ENCODE data around the gene BST1.

DNA sequence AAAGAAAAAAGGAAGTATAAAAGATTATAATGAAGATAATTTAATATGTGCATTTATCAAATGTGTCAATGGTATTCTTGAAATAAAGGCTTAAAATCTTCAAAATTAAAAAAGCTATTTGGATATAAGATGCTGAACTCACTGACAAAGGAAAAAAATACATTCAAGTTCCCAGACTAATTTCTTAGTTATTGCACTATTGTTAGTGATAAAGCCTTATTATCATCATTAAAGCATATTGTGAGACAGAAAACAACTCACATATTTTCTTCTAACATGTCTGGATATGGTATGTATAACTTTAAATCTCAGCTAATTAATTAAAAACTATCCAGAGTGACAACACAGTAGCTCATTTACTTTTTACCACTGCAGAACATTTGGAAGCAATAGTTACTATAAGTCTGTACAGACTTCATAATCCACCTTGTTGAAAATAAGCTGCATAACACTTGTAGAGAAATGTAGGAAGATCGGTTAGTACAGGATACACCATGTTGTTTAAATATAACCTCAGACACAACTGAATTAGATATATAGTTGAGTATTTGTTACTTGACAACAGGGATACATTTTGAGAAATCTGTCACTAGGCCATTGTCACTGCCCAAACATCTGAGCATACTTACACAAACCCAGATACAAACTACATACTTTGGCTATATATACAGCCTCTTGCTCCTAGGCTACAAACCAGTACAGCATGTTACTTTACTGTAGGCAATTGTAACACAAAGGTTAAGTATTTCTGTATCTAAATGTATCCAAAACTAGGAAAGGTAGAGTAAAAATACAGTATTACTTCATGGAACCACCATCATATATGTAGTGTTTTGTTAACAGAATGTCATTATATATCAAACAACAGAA is 34.1 kb upstream of the BST1 start:
- TF ChIP-seq, protein P1, sequence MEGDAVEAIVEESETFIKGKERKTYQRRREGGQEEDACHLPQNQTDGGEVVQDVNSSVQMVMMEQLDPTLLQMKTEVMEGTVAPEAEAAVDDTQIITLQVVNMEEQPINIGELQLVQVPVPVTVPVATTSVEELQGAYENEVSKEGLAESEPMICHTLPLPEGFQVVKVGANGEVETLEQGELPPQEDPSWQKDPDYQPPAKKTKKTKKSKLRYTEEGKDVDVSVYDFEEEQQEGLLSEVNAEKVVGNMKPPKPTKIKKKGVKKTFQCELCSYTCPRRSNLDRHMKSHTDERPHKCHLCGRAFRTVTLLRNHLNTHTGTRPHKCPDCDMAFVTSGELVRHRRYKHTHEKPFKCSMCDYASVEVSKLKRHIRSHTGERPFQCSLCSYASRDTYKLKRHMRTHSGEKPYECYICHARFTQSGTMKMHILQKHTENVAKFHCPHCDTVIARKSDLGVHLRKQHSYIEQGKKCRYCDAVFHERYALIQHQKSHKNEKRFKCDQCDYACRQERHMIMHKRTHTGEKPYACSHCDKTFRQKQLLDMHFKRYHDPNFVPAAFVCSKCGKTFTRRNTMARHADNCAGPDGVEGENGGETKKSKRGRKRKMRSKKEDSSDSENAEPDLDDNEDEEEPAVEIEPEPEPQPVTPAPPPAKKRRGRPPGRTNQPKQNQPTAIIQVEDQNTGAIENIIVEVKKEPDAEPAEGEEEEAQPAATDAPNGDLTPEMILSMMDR (conservative IDR thresholded peaks at IDR 0.05 in 1 of 2, IDR thresholded peaks at IDR 0.05 in 1 of 2; ENCODE audit: low read depth in 1 of 2, low read length in 2 of 2), result no peak
- no peak for TF ChIP-seq EZH2 (IDR thresholded peaks at IDR 0.05; ENCODE audit: low read length, missing control alignments)
